T-cell (primary cell): ENCODE measurements around the gene DNAJC18. TPM values are rescaled to one million over a fixed set of nuclear protein-coding genes. Genes with fewer than 3 reads are reported as not detected.
"Not testable (repeated sequence)": the region's sequence is repeated elsewhere in the genome, so short reads cannot be mapped to it uniquely, and the experiment has no call there.

Experiments used
- ATAC-seq, 4 experiments: fragments of 200-7000 bp in 3 of 4; fragments of 150-1000 bp in 1 of 4; cut with Tn5 transposase; replicated peaks in 1 of 4; 1 replicate in 3 of 4; 2 replicates in 1 of 4; pipeline ENCODE4 v1.10.0; 2021; ENCODE audit warnings: moderate library complexity in 3 of 4, mild to moderate bottlenecking in 2 of 4, moderate number of reproducible peaks in 1 of 4
- CTCF ChIA-PET, 2 donors: fragments of 300-600 bp; sonication (Branson Sonifier 250); formaldehyde crosslinking; loops; one replicate each; lab custom pipeline; 2022; ENCODE audit warnings: antibody characterized with exemption in 2 of 2; lab: Charles Lee
- POLR2A ChIA-PET, 2 donors: fragments of 300-600 bp; sonication (Branson Sonifier 250); formaldehyde crosslinking; loops; one replicate each; lab custom pipeline; 2022; ENCODE audit warnings: antibody characterized with exemption in 2 of 2; lab: Charles Lee
- DNase-seq, 35 experiments: peaks; one replicate each; pipeline versions ENCODE4 v3.0.0 to v3.0.0-alpha.2; 2013 to 2023
- H3K27ac ChIP-seq: one replicate; pipeline ENCODE4 v1.5.1; 2013; ENCODE audit warnings: low read length
- H3K27me3 ChIP-seq, 2 experiments: replicated peaks in 1 of 2; 1 replicate in 1 of 2; 2 replicates in 1 of 2; pipeline versions ENCODE4 v1.6.1 to v1.7.0; 2013; ENCODE audit warnings: low read length in 1 of 2, mixed read lengths in 1 of 2; ENCODE audit not compliant: control insufficient read depth in 2 of 2, insufficient read depth in 2 of 2; ENCODE audit errors: extremely low read depth in 1 of 2
- H3K36me3 ChIP-seq, 2 donors: 1 replicate in 1 of 2; 2 replicates in 1 of 2; pipeline versions ENCODE4 v1.6.1 to v1.7.0; 2013; ENCODE audit warnings: low read length in 1 of 2; ENCODE audit not compliant: control insufficient read depth in 2 of 2, insufficient read depth in 1 of 2; ENCODE audit errors: extremely low read depth in 1 of 2
- H3K4me1 ChIP-seq, 2 experiments: 1 replicate in 1 of 2; 2 replicates in 1 of 2; pipeline versions ENCODE4 v1.6.1 to v1.7.0; 2013; ENCODE audit warnings: low read length in 2 of 2, mixed read lengths in 1 of 2; ENCODE audit not compliant: insufficient read depth in 2 of 2, control insufficient read depth in 1 of 2; ENCODE audit errors: extremely low read depth in 1 of 2
- H3K4me3 ChIP-seq, 2 donors: 1 replicate in 1 of 2; 2 replicates in 1 of 2; pipeline versions ENCODE4 v1.5.1 to v1.7.0; 2013; ENCODE audit warnings: mild to moderate bottlenecking in 2 of 2, low read length in 1 of 2, moderate library complexity in 1 of 2; ENCODE audit not compliant: control insufficient read depth in 1 of 2; ENCODE audit errors: extremely low read depth in 1 of 2
- H3K9me3 ChIP-seq: 2 replicates; pipeline ENCODE4 v1.7.0; 2013
- H3K27ac Mint-ChIP-seq, 2 donors: one replicate each; pipeline ENCODE4 v1.8.0; 2020 to 2021; ENCODE audit warnings: mild to moderate bottlenecking in 2 of 2, mixed read lengths in 2 of 2
- H3K27me3 Mint-ChIP-seq, 2 donors: one replicate each; pipeline ENCODE4 v1.8.0; 2021 to 2022; ENCODE audit warnings: mixed read lengths in 2 of 2
- H3K36me3 Mint-ChIP-seq: one replicate; pipeline ENCODE4 v1.8.0; 2021; ENCODE audit warnings: mixed read lengths
- H3K4me1 Mint-ChIP-seq, 3 donors: one replicate each; pipeline ENCODE4 v1.8.0; 2020 to 2022; ENCODE audit warnings: mixed read lengths in 3 of 3, mild to moderate bottlenecking in 1 of 3
- H3K4me3 Mint-ChIP-seq, 3 donors: one replicate each; pipeline ENCODE4 v1.8.0; 2020 to 2022; ENCODE audit warnings: mild to moderate bottlenecking in 3 of 3, mixed read lengths in 3 of 3, moderate library complexity in 3 of 3
- H3K9me3 Mint-ChIP-seq, 3 donors: one replicate each; pipeline ENCODE4 v1.8.0; 2020 to 2022; ENCODE audit warnings: mixed read lengths in 3 of 3
- WGBS: methylation state at CpG from one replicate; pipeline ENCODE4 v1.1.5; 2013; ENCODE audit warnings: missing lambda C conversion rate; ENCODE audit not compliant: insufficient coverage; 5-methylcytosine and 5-hydroxymethylcytosine counted together
- total RNA-seq, 35 experiments: library from RNA in 6 of 35; stranded (reverse) in 6 of 35; fragments of 120-200 nt in 1 of 35; gene quantifications; one replicate each; pipeline versions ENCODE4 v1.2.1 to v1.2.4 and lab custom pipeline; 2013 to 2026

Gene DNAJC18
- 1 to 10 TPM; 4.7 to 7.2 (median 6.4) TPM for total RNA-seq
- 6.7 TPM for total RNA-seq (2013)
- 5.3 to 41.1 (median 9.8) reads per million in 29 experiments for total RNA-seq (lab: John Stamatoyannopoulos, UW)

DNA sequence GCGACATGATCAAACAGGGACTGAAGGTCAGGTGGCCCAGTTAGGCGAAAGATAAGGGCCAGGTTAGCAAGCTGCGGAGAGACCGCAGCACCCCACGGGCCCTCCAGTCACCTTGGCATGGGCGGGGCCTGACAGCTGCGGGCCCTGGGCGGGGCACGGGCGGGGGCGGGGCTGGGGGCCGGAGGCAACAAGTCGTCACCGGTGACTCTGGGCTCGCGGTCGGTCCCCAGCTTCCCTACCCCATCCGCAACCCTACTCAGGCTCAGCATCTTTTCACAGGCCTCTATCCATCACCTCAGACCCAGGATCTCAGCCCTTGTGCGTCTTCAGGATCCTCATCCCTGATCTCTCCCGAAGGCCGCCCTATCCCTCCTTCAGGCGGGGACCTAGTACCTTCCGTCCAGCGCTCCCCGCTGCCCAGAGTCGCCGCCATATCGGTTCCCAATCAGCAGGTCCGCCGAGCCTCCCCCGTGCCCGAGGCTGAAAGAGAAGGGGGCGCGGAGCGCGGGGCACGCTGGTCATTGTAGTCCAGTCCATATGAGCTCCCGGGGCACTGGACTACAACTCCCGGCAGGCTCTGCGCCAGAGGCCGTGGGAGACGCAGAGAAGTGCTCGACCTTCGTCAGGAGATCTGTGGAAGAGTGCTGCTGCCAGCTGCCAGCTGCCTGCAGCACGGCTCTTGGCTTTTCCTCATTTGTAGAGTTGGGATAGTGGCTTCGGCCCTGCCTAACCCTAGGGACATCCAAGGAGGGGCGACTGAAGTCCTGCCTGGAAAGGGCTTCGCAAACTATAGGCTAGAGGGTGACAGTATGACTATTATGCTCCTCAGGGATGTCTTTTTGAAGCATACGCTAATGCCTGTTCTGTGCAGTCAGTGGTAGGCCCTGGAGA lies at the start of gene DNAJC18:
Gene DNAJC18 (minus strand): TSS at position 513 of the 891 bp plus-strand sequence. CDS start 80 bp downstream, at position 433.
- H3K27me3 Mint-ChIP-seq, result no peaks in the 10 kb centered on the region
- CTCF ChIA-PET, result interaction anchor here (0.6 to 2.2 kb wide), 13 partner anchors 9 to 244 kb away, joined by 3 to 16 read pairs (median 5); partner anchors contain the start of genes CXXC5 (in 1 of the 2), SMIM33 (in 1 of the 2) and STING1 (in 1 of the 2)
- Histone ChIP-seq H3K27me3 (peaks cover 0 to 2% of the 10 kb centered on the region in 2 experiments), H3K36me3 (peaks cover 0 to 5% of the 10 kb centered on the region in 2 donors), H3K4me1 (peaks cover 22 to 27% of the 10 kb centered on the region in 2 experiments), H3K4me3 (peak within 1 kb of the TSS; percentile 83 to 90), H3K9me3 (no peaks in the 10 kb centered on the region), H3K27ac (peak within 1 kb of the TSS; percentile 99)
- POLR2A ChIA-PET, result interaction anchor here (0.6 to 1.8 kb wide), 6 partner anchors 9 to 97 kb away, joined by 3 to 9 read pairs (median 3); partner anchors contain the start of genes SMIM33 (in 1 of the 2), SPATA24 (in 1 of the 2) and STING1 (in 1 of the 2)
- peaks cover 9% of the 10 kb centered on the region for H3K36me3 Mint-ChIP-seq
- H3K27ac Mint-ChIP-seq, result peak within 1 kb of the TSS; percentile 99 to 100
- peak; percentile 89 to 93 (median 92) for ATAC-seq
- peaks cover 44 to 56% (median 46%) of the 10 kb centered on the region in 3 donors for H3K4me1 Mint-ChIP-seq
- peak; percentile 77 to 92 (median 87) for DNase-seq
- 4% methylated on average over 49 of the region's 49 CpGs for WGBS
- peak within 1 kb of the TSS; percentile 86 to 99 (median 98) for H3K4me3 Mint-ChIP-seq
- H3K9me3 Mint-ChIP-seq, result no peaks in the 10 kb centered on the region

DNA sequence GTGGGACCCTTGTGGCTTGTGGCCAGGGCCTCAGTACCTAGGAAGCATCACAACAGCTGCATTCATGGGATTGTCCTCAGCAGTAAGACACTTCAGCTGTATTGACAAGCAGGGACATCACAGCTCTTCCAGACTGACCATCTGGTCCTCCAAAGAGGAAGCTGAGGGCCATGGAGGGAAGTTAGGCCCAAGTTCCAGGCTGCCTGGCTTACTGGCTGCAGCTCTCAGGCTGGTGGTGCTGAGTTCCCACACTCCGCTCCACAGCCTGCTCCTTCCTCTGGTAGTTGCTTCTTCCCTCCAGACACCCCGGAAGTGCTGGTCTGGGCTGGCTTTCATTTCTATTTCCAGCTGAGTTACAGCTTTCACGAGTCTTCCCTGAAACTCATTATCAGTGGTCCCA lies 48.9 kb upstream of the DNAJC18 start:
- ATAC-seq, result no peak
- no peak overlapping the region for H3K4me3 Mint-ChIP-seq
- POLR2A ChIA-PET, result interaction anchor here in 1 of 2 donors (0.6 kb wide), 1 partner anchor 8 kb away, joined by 4 read pairs; no protein-coding TSS in a partner anchor

DNA sequence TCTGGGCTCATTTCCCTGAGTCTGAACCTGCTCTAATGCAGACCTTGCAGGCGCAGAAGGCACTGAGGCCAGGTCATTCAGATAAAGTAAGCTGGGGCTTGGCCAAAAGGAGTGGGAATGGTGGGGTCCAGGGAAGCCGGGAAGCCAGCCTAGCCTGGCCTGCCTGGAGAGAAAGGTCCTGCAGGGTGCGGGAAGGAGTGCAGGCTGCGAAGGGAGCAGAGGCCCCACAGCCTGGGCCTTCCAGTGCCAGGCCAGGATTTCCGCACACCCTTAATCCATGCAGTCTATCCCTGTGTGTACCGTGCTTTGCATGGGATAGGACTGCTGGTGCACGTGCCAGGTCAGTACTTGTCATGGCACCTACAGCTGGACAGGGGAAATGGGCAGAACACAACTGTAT lies 46.9 kb upstream of the DNAJC18 start:
- H3K27me3 Mint-ChIP-seq, result no peaks in the 10 kb centered on the region
- CTCF ChIA-PET, result no interaction called here
- peaks cover 0 to under 1% of the 10 kb centered on the region in 2 donors for H3K36me3 ChIP-seq
- no peaks in the 10 kb centered on the region for H3K9me3 Mint-ChIP-seq
- no peak overlapping the region for H3K27ac Mint-ChIP-seq
- no peak overlapping the region for H3K27ac ChIP-seq
- no peaks in the 10 kb centered on the region for H3K27me3 ChIP-seq
- 93% methylated on average over 4 of the region's 7 CpGs for WGBS
- peaks cover 10 to 31% of the 10 kb centered on the region in 2 experiments for H3K4me1 ChIP-seq
- H3K4me3 ChIP-seq, result no peak overlapping the region
- POLR2A ChIA-PET, result interaction anchor here in 1 of 2 donors (0.6 kb wide), 1 partner anchor 56 kb away, joined by 4 read pairs; no protein-coding TSS in a partner anchor
- ATAC-seq (no peak), DNase-seq (no peak)
- no peaks in the 10 kb centered on the region for H3K9me3 ChIP-seq
- H3K36me3 Mint-ChIP-seq, result no peaks in the 10 kb centered on the region
- H3K4me3 Mint-ChIP-seq, result no peak overlapping the region
- H3K4me1 Mint-ChIP-seq, result peaks cover 17 to 24% (median 20%) of the 10 kb centered on the region in 3 donors

More for the DNA sequence above, 48.9 kb upstream of the DNAJC18 start:
- H3K27ac ChIP-seq, result no peak overlapping the region
- no peaks in the 10 kb centered on the region for H3K36me3 Mint-ChIP-seq
- no peaks in the 10 kb centered on the region for H3K9me3 Mint-ChIP-seq
- CTCF ChIA-PET, result no interaction called here
- no peaks in the 10 kb centered on the region for H3K27me3 ChIP-seq
- WGBS, result 83% methylated on average over 2 of the region's 3 CpGs
- H3K4me1 Mint-ChIP-seq, result peaks cover 18 to 20% (median 18%) of the 10 kb centered on the region in 3 donors
- H3K36me3 ChIP-seq, result no peaks in the 10 kb centered on the region
- no peaks in the 10 kb centered on the region for H3K9me3 ChIP-seq
- no peak overlapping the region for H3K4me3 ChIP-seq
- no peaks in the 10 kb centered on the region for H3K27me3 Mint-ChIP-seq
- peaks cover 9 to 12% of the 10 kb centered on the region in 2 experiments for H3K4me1 ChIP-seq
- H3K27ac Mint-ChIP-seq, result peak overlapping the region; percentile 75 to 80
- no peak for DNase-seq

DNA sequence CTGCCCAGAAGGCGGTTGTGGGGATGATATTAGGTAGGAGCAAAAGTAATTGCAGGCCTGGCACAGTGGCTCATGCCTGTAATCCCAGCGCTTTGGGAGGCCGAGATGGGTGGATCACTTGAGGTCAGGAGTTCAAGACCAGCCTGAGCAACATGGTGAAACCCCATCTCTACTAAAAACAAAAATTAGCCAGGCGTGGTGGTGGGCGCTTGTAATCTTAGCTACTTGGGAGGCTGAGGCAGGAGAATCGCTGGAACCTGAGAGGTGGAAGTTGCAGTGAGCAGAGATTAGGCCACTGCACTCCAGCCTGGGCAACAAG lies 43.5 kb upstream of the DNAJC18 start:
- H3K9me3 ChIP-seq, H3K27me3 ChIP-seq, H3K9me3 Mint-ChIP-seq, H3K27me3 Mint-ChIP-seq, ATAC-seq, DNase-seq: not testable (repeated sequence)
- H3K27ac ChIP-seq, result peak overlapping the region; percentile 90
- H3K4me1 ChIP-seq, result peaks cover 6 to 57% of the 10 kb centered on the region in 2 experiments
- Mint-ChIP-seq H3K36me3 (peaks cover 14% of the 10 kb centered on the region), H3K27ac (peak overlapping the region; percentile 97 to 98), H3K4me1 (peaks cover 33 to 41% (median 40%) of the 10 kb centered on the region in 3 donors), H3K4me3 (peak overlapping the region; percentile 86 to 89 (median 87))
- H3K4me3 ChIP-seq, result peak overlapping the region; percentile 46 to 83
- no CpG with 5 or more reads among the region's 6 CpGs for WGBS
- POLR2A ChIA-PET, result interaction anchor here (0.5 to 2.4 kb wide), 4 partner anchors 15 to 119 kb away, joined by 3 to 9 read pairs (median 5); partner anchors contain the start of gene DNAJC18 (in 1 of the 2)
- CTCF ChIA-PET, result interaction anchor here (1.3 to 1.9 kb wide), 6 partner anchors 29 to 60 kb away, joined by 4 to 13 read pairs (median 8); partner anchors contain the start of gene DNAJC18 (in 1 of the 2)
- peaks cover 2 to 30% of the 10 kb centered on the region in 2 donors for H3K36me3 ChIP-seq

DNA sequence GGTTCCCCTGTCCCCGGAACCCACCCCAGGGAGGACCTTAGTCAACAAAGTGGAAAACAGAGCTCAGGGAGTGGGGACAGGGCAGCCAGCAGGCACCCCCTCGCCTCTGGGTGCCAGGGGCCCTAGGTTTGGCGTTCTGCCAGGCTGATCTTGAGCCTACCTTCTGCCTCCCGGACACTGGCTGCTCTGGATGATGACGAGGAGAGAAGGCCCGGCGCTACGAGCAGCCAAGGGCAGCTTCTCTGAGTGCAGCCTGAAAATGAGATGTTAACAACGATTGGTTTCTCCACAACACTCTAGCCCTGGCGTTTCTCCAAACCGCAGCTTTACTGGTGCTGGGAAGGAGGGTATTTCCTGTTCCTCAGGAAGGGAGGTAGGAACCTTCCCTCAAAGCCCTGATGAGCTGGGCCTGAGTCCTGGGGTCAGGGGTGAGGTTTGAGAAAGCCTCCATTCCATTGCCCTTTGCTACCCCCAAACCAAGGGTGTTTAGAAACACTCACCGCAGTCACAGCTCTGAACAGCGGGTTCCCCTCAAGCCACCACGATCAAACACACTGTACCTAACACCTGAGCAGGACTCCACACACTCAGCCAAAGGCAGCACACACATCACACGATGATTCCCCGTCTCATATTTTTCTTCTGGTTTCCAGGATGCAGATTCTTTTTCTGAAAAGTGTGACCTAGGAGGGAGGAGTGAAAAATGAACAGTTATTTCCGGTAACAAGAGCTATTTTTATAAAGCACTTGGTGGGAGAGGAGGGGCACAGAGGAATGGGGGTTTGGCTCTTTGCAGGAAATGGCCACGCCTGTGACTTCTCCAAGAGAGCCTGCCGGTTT lies 42.9 kb upstream of the DNAJC18 start, which contains the start of gene STING1:
Gene STING1 (minus strand): TSS at position 709 of the 840 bp plus-strand sequence. CDS start 1,054 bp downstream, outside the sequence.
- peak; percentile 72 to 89 (median 76) for ATAC-seq
- Mint-ChIP-seq H3K27ac (peak within 1 kb of the TSS; percentile 97 to 98), H3K36me3 (peaks cover 14% of the 10 kb centered on the region), H3K27me3 (no peaks in the 10 kb centered on the region), H3K4me1 (peaks cover 34 to 44% (median 41%) of the 10 kb centered on the region in 3 donors), H3K4me3 (peak within 1 kb of the TSS; percentile 86 to 89 (median 87)), H3K9me3 (no peaks in the 10 kb centered on the region)
- H3K27ac ChIP-seq, result peak within 1 kb of the TSS; percentile 90
- CTCF ChIA-PET, result interaction anchor here (1.1 to 1.9 kb wide), 8 partner anchors 30 to 62 kb away, joined by 3 to 13 read pairs (median 5); partner anchors contain the start of gene DNAJC18 (in 1 of the 2)
- H3K4me1 ChIP-seq, result peaks cover 6 to 62% of the 10 kb centered on the region in 2 experiments
- no peaks in the 10 kb centered on the region for H3K9me3 ChIP-seq
- no peaks in the 10 kb centered on the region for H3K27me3 ChIP-seq
- H3K36me3 ChIP-seq, result peaks cover 7 to 36% of the 10 kb centered on the region in 2 donors
- peak within 1 kb of the TSS; percentile 78 to 83 for H3K4me3 ChIP-seq
- 1% methylated on average over 10 of the region's 19 CpGs for WGBS
- DNase-seq, result peak; percentile 32 to 82 (median 59)
- POLR2A ChIA-PET, result interaction anchor here (0.5 to 2.4 kb wide), 9 partner anchors 15 to 190 kb away, joined by 3 to 9 read pairs (median 4); partner anchors contain the start of gene DNAJC18 (in 1 of the 2)
